ENCODE results near the gene FOXN1. TPM values are rescaled to one million over a fixed set of nuclear protein-coding genes. Genes with fewer than 3 reads are reported as not detected.

FOXN1 gene
- total and polyA plus RNA-seq, 10 donors: not detected

DNA sequence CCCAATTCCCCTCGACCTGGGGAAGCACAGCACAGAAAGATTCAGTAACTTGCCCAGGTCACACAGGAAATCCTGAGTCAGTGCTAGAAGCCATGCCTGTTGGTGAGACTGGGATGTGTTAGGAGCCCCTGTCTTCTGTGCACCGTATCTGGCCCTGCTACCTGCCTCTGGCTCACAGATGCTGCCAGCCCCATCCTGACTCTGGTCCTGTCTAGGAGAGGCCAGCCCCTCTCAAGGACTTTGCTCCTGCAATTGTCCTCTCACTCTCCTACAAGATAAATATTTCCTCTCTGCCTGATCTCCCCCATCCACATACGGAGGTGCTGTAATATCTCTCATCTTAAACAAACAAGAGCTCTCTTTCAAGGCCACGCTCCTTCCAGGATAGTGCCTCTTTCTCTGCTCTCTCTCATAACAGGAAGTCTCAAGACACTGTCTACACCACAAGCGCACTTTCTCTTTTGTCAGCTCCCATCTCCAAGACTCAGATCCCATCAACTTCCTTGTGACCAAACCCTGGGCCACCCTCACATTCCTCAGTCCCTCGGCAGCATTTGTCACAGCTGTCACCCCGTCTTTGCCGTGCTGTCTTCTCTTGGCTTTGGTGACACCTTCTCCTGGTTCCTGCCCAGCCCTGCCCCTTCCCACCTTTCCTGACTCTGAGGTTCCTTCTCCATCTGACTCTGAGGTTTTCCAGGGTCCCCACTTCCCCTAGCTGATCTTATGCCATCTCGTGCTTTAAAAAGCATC, 30.8 kb upstream of the FOXN1 start:
- no peaks in the 10 kb centered on the region for H3K36me3 ChIP-seq
- WGBS, 5 donors: 37 to 49% (median 42%) methylated on average over 9 of the region's 9 CpGs
- DNase-seq: no peak
- H3K9me3 ChIP-seq: no peaks in the 10 kb centered on the region
- intact Hi-C loops (cut with DNase I; ENCODE audit: low total_unique reads): no loop called here
- no peaks in the 10 kb centered on the region for H3K27me3 ChIP-seq (replicated peaks in 1 of 7)
- H3K27ac ChIP-seq: no peak overlapping the region
- TF ChIP-seq POLR2A (IDR thresholded peaks at IDR 0.05) (no peak), POLR2AphosphoS5 (IDR thresholded peaks at IDR 0.05) (no peak)
- TF ChIP-seq, protein P1, sequence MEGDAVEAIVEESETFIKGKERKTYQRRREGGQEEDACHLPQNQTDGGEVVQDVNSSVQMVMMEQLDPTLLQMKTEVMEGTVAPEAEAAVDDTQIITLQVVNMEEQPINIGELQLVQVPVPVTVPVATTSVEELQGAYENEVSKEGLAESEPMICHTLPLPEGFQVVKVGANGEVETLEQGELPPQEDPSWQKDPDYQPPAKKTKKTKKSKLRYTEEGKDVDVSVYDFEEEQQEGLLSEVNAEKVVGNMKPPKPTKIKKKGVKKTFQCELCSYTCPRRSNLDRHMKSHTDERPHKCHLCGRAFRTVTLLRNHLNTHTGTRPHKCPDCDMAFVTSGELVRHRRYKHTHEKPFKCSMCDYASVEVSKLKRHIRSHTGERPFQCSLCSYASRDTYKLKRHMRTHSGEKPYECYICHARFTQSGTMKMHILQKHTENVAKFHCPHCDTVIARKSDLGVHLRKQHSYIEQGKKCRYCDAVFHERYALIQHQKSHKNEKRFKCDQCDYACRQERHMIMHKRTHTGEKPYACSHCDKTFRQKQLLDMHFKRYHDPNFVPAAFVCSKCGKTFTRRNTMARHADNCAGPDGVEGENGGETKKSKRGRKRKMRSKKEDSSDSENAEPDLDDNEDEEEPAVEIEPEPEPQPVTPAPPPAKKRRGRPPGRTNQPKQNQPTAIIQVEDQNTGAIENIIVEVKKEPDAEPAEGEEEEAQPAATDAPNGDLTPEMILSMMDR (IDR thresholded peaks at IDR 0.05 in 8 of 11, conservative IDR thresholded peaks at IDR 0.05 in 3 of 11): no peak
- peaks cover 0 to 15% (median 1%) of the 10 kb centered on the region in 6 donors for H3K4me1 ChIP-seq
- H3K4me3 ChIP-seq: no peak overlapping the region

DNA sequence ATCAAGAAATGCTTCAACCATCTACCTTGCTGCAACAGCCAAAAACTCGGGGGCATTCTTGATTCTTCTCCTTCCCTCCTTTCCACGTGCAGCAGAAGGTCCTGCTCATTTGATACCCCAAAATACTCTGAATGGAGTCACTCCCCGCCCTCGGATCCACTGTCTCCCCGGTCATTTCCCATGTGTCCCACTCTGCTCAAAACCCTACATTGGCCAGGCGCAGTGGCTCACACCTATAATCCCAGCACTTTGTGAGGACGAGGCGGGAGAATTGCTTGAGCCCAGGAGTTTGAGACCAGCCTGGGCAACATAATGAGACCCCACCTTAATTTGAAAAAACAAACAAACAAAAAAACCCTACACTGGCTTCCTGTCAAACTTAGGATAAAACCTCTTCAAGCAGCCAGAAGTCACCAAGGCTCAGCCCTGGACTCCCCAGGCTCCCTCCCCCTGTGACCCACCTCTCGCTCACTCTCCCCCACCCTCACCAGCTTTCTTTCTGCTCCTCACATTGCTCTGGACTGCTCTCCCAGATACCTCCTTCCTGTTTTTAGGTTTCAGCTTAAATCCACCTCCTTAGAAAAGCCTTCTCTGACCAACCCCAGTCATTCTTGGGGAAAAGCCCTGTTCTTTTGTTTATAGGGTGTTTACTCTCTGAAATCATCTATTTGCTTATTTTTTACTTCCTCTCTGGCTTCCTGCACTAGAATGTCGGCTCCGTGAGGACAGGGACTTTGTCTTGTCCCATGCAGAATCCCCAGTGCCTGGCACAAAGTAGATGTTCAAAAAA, 29.9 kb upstream of the FOXN1 start:
- Histone ChIP-seq H3K27ac (no peak overlapping the region), H3K4me3 (no peak overlapping the region), H3K9me3 (no peaks in the 10 kb centered on the region), H3K27me3 (replicated peaks in 1 of 7) (no peaks in the 10 kb centered on the region), H3K4me1 (peaks cover 0 to 8% (median 0%) of the 10 kb centered on the region in 6 donors), H3K36me3 (no peaks in the 10 kb centered on the region)
- intact Hi-C loops (cut with DNase I; ENCODE audit: low total_unique reads): no loop called here
- 75 to 87% (median 79%) methylated on average over 11 of the region's 11 CpGs for WGBS, 5 donors
- no peak for TF ChIP-seq POLR2A (IDR thresholded peaks at IDR 0.05)
- no peak for TF ChIP-seq POLR2AphosphoS5 (IDR thresholded peaks at IDR 0.05)
- TF ChIP-seq, protein P1 (IDR thresholded peaks at IDR 0.05 in 8 of 11, conservative IDR thresholded peaks at IDR 0.05 in 3 of 11): no peak
- DNase-seq: no peak

DNA sequence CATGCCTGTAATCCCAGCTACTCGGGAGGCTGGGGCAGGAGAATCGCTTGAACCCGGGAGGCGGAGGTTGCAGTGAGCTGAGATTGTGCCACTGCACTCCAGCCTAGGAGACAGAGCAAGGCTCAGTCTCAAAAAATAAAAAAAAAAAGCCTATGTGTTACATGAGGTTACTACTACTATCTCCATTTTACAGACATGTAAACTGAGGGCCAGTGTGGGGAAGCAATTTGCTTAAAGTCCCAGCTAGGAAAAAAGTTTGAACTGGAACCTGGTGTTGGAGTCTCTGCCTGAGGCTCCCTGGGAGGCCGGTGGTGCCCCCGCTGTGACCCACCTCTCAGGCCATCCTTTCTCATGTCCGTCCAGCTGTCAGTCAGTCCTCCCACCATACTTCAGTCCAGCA, 28.2 kb upstream of the FOXN1 start:
- TF ChIP-seq, protein P1 (IDR thresholded peaks at IDR 0.05 in 8 of 11, conservative IDR thresholded peaks at IDR 0.05 in 3 of 11): no peak
- TF ChIP-seq POLR2A (IDR thresholded peaks at IDR 0.05): no peak
- TF ChIP-seq POLR2AphosphoS5 (IDR thresholded peaks at IDR 0.05): no peak
- Histone ChIP-seq H3K36me3 (no peaks in the 10 kb centered on the region), H3K4me3 (no peak overlapping the region), H3K4me1 (peaks cover 0 to 8% (median 0%) of the 10 kb centered on the region in 6 donors), H3K27ac (no peak overlapping the region), H3K27me3 (replicated peaks in 1 of 7) (no peaks in the 10 kb centered on the region), H3K9me3 (no peaks in the 10 kb centered on the region)
- WGBS, 5 donors: 92 to 99% (median 96%) methylated on average over 7 of the region's 7 CpGs
- DNase-seq: no peak
- intact Hi-C loops (cut with DNase I; ENCODE audit: low total_unique reads): no loop called here
